Prostate gland (tissue), 2 donors: Measurements from ENCODE around the gene IQCC.

Experiments
- CTCF ChIP-seq, 4 experiments: fragments of 200-600 bp in 2 of 4; fragments of 450-650 bp in 2 of 4; sonication (generic) in 2 of 4; IDR thresholded peaks; 1 replicate in 3 of 4; 2 replicates in 1 of 4; pipeline ENCODE4 v1.5.1; 2016 to 2019; ENCODE audit warnings: antibody characterized with exemption in 4 of 4, mild to moderate bottlenecking in 2 of 4, moderate library complexity in 2 of 4
- POLR2A ChIP-seq: fragments of 450-650 bp; IDR thresholded peaks from one replicate; pipeline ENCODE4 v1.6.1; 2016; ENCODE audit warnings: antibody characterized with exemption, mild to moderate bottlenecking
- POLR2AphosphoS5 ChIP-seq: sonication (generic); formaldehyde crosslinking; IDR thresholded peaks from one replicate; pipeline ENCODE4 v1.6.1; 2017; ENCODE audit warnings: antibody characterized with exemption

DNA sequence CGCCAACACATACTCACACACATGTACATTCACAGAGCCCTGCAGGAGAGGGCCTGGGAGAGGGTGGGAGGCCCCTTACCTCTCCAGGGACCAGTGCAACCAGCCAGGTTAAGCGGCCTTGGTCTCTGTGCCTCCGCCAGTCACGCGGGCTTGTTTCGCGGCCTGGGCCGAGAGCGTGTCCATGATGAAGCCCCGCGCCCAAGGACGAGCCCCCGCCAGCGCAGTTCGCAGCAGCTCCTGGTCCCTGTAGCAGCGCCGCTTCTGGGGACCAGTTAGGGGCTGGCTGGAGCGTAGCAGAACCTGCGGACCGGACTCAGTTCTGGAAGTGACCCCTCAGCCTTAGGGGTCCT, 34.3 kb downstream of the IQCC start:
- TF ChIP-seq POLR2A: no peak
- no peak for TF ChIP-seq CTCF (IDR thresholded peaks at IDR 0.05)
- no peak for TF ChIP-seq POLR2AphosphoS5
